Glomerular endothelial cell (primary cell): Measurements from ENCODE around the gene ABCC10. TPM values are rescaled to one million over a fixed set of nuclear protein-coding genes. Genes with fewer than 3 reads are reported as not detected.
"Not testable (repeated sequence)": the region's sequence is repeated elsewhere in the genome, so short reads cannot be mapped to it uniquely, and the experiment has no call there.

ENCODE experiments used
- DNase-seq: peaks from one replicate; pipeline ENCODE4 v3.0.0-alpha.2; 2011; ENCODE audit warnings: low read depth, low spot score; ENCODE audit errors: extremely low read depth
- total RNA-seq: library from RNA; depleted of rRNA; stranded (reverse); fragments of >200 nt; gene quantifications from 2 replicates; pipeline ENCODE4 v1.2.3, GENCODE V29; 2015

ABCC10 gene
- total RNA-seq, 1 donor from 2014 or later = 32.6 TPM

GRCh38 chr6:43464337-43464736 lies 37.0 kb downstream of the ABCC10 start:
- DNase-seq = no peak

GRCh38 chr6:43465948-43466347 lies 38.6 kb downstream of the ABCC10 start:
- no peak for DNase-seq

- DNase-seq = not testable (repeated sequence)
Observed at GRCh38 chr6:43467265-43467664, 39.9 kb downstream of the ABCC10 start.

GRCh38 chr6:43467752-43468151 lies 40.4 kb downstream of the ABCC10 start:
- no peak for DNase-seq

GRCh38 chr6:43468240-43468639 lies 40.9 kb downstream of the ABCC10 start:
- DNase-seq = no peak

GRCh38 chr6:43468748-43469681 lies 41.7 kb downstream of the ABCC10 start:
- DNase-seq = no peak

- no peak for DNase-seq
Observed at GRCh38 chr6:43469947-43470346, 42.6 kb downstream of the ABCC10 start.

GRCh38 chr6:43471399-43471798 lies 44.1 kb downstream of the ABCC10 start:
- DNase-seq = no peak

- no peak for DNase-seq
Observed at GRCh38 chr6:43472515-43472914, 45.2 kb downstream of the ABCC10 start.

GRCh38 chr6:43475516-43475915 lies 48.2 kb downstream of the ABCC10 start:
- DNase-seq = no peak

GRCh38 chr6:43476746-43477145 lies 49.4 kb downstream of the ABCC10 start:
- DNase-seq = no peak

- no peak for DNase-seq
Observed at GRCh38 chr6:43477235-43478007, 50.1 kb downstream of the ABCC10 start, which contains the start of gene TJAP1. TSS of gene TJAP1 (plus strand) at chr6:43477570. CDS start at chr6:43499002, 21,432 bp downstream.

GRCh38 chr6:43478008-43478372 lies 50.6 kb downstream of the ABCC10 start:
- no peak for DNase-seq

- DNase-seq = no peak
Observed at GRCh38 chr6:43481075-43481474, 53.7 kb downstream of the ABCC10 start.

- DNase-seq = no peak
Observed at GRCh38 chr6:43481591-43482236, 54.4 kb downstream of the ABCC10 start.

- no peak for DNase-seq
Observed at GRCh38 chr6:43488667-43489276, 61.4 kb downstream of the ABCC10 start.

- DNase-seq = no peak
Observed at GRCh38 chr6:43489277-43490072, 62.1 kb downstream of the ABCC10 start.

- DNase-seq = no peak
Observed at GRCh38 chr6:43490523-43490939, 63.2 kb downstream of the ABCC10 start.

GRCh38 chr6:43491750-43492661 lies 64.7 kb downstream of the ABCC10 start:
- DNase-seq = no peak
